ENCODE data around the gene KRT79. TPM values are rescaled to one million over a fixed set of nuclear protein-coding genes. Genes with fewer than 3 reads are reported as not detected.

Gene KRT79
- total RNA-seq, 1 experiment from 2014 or later, result not detected

DNA sequence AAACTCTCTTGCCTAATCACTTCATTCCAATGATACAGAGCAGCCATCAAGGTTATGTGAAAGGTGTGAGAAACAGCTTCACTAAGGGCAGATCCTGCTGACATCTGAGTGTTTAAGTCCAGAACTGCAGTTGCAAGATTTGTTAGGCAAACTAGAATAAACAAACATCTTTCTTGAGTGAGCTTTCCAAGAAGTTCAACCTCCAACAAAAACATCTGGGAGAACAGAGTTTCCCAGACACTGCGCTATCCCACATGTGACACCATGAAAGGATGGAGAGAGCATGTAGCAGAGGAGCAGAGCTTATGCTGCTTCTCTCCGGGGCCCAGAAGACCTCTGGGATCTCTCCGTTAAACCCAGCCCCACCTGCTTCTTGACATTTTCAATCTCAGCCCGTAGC is 62.6 kb downstream of the KRT79 start:
- DNase-seq (ENCODE audit: low spot score), result no peak

Other genes starting within 250 kb of the KRT79 start
- not detected in 2 replicates for gene KRT72, start 232.8 kb downstream of the KRT79 start, total RNA-seq (2014; rRNA removed; shearing (Covaris generic))
- not detected in 2 replicates for gene KRT73, start 215.8 kb downstream of the KRT79 start, total RNA-seq (2014; rRNA removed; shearing (Covaris generic))
- gene KRT2, start 182.1 kb downstream of the KRT79 start, total RNA-seq (2014; rRNA removed; shearing (Covaris generic)), result 0.21 and 0.53 TPM in 2 replicates
- not detected in 2 replicates for gene KRT1, start 153.9 kb downstream of the KRT79 start, total RNA-seq (2014; rRNA removed; shearing (Covaris generic))
- not detected in 2 replicates for gene KRT77, start 130.8 kb downstream of the KRT79 start, total RNA-seq (2014; rRNA removed; shearing (Covaris generic))
- not detected in 2 replicates for gene KRT76, start 57.0 kb downstream of the KRT79 start, total RNA-seq (2014; rRNA removed; shearing (Covaris generic))
- not detected in 2 replicates for gene KRT3, start 38.2 kb downstream of the KRT79 start, total RNA-seq (2014; rRNA removed; shearing (Covaris generic))
- gene KRT4, start 20.2 kb downstream of the KRT79 start, total RNA-seq (2014; rRNA removed; shearing (Covaris generic)), result not detected in 2 replicates
- gene KRT78, start 14.7 kb upstream of the KRT79 start, total RNA-seq (2014; rRNA removed; shearing (Covaris generic)), result not detected in 2 replicates
- 20.7 and 27.7 TPM in 2 replicates for gene KRT8, start 70.8 kb upstream of the KRT79 start, total RNA-seq (2014; rRNA removed; shearing (Covaris generic))
- 156 and 182 TPM in 2 replicates for gene KRT18, start 114.8 kb upstream of the KRT79 start, total RNA-seq (2014; rRNA removed; shearing (Covaris generic))
- gene EIF4B, start 172.1 kb upstream of the KRT79 start, total RNA-seq (2014; rRNA removed; shearing (Covaris generic)), result 479 and 559 TPM in 2 replicates
- gene TNS2, start 215.8 kb upstream of the KRT79 start, total RNA-seq (2014; rRNA removed; shearing (Covaris generic)), result 18.3 and 20.2 TPM in 2 replicates
- 5.5 and 5.6 TPM in 2 replicates for gene SPRYD3, start 245.1 kb upstream of the KRT79 start, total RNA-seq (2014; rRNA removed; shearing (Covaris generic))